ENCODE results near the gene CAPS2.
"Not testable (repeated sequence)": the region's sequence is repeated elsewhere in the genome, so short reads cannot be mapped to it uniquely, and the experiment has no call there.

Gene CAPS2

DNA sequence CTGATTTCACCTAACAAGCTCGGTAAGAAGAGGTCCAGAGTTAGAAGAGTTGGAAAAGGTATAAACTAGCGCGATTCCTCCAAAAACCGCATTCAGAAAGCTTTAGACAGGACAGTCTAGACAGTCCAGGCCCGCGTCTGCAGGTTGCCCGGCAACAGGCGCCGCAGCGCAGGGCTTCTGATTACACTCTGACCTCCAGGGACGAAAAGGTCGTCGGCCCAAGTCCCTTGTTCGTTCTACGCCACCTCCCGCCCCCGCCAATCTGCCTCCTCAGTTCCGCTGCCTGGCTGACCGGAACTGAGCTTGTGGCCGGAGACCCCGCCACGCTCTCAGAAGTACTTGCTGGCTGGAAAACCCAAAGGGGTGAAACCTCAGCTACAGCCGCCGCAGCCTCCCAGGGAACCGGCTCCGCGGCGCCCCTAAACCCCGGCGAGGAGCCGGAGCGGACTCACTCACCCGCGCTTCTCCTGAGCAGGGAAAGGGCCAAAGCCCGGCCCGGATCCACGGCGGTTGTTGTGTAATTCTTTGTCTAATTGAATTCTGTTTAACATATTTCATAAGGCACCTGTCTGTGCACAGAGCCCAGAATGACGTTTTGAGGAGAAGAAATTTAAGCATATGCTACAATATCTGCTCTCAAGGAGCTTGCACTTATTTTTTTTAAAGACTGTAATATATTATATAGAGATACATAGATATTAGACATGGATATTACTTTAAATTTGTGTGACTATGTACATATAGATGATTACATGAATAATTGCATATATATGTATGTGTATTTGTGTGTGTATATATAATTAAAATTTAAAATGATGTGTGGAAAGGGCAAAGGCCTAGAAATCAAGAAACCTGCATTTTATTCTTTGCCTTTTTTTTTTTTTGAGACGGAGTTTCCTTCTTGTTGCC is at the start of gene CAPS2:
TSS of gene CAPS2 (minus strand) at position 407 of the 909 bp plus-strand sequence. CDS start 3,826 bp downstream, outside the sequence.
- no peak for DNase-seq

GRCh38 chr12:75378354-75378753 is 48.2 kb upstream of the CAPS2 start:
- DNase-seq: no peak

DNA sequence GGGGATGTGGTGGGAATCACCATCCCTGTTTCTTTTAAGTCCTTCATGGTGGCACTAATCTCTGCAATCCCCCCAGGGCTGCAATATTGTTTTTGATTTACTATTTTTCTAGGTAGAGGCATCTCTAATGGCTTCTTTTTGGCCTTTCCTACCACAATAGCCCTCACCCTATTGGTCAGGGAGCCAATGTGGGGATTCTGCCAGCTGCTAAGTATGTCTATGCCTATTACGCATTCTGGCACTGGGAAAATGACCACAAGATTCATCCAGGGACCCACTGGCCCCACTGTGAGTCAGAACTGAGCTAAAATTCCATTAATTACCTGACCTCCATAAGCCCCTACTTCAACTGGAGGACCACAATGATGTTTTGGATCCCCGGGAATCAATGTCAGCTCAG is 44.8 kb upstream of the CAPS2 start:
- DNase-seq: no peak

- no peak for DNase-seq
Observed at GRCh38 chr12:75366629-75367028, 36.5 kb upstream of the CAPS2 start.

- DNase-seq: no peak
Observed at GRCh38 chr12:75364919-75365318, 34.8 kb upstream of the CAPS2 start.

DNA sequence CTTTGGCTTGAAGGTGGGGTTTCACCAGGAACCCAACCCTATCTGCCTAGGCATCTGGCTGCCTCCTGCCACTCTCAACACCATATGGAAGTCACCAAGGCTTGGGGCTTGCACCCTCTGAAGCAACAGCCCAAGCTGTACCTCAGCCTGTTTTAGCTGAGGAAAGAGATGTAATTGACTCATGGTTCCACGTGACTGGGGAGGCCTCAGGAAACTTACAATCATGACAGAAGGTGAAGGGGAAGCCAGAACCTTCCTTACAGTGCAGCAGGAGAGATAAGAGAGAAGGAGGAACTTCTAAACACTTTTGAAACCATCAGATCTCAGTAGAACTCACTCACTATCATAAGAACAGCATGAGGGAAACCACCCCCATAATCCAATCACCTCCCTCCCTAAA is 31.3 kb upstream of the CAPS2 start:
- no peak for DNase-seq

DNA sequence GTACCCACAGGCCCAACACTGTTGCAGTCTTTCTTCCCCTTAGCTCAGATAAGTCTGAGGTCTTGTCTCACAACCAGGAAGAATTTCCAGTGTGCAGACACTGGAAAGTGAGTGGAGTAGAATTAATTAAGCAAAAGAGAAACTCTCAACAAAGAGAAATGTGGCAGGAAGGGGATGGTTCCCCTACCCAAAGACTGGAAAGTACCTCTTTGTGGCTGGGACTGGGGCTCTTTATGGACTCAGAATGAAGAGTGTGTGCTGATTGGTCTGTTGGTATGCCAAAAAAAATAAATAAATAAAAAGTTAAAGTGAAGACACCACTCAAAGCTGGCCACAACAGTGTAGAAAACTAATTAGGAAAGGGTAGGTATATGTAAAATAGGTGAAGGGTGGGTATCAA is 30.8 kb upstream of the CAPS2 start:
- DNase-seq: no peak

DNA sequence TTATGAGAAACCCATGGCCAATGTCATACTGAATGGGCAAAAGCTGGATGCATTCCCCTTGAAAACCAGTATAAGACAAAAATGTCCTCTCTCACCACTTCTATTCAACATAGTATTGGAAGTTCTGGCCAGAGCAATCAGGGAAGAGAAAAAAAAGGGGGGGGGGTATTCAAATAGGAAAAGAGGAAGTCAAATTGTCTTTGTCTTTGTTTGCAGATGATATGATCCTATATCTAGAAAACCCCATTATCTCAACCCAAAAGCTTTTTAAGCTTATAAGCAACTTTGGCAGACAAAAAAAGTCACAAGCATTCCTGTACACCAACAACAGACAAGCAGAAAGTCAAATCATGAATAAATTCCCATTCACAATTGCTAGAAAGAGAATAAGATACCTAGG is 23.9 kb upstream of the CAPS2 start:
- DNase-seq: no peak

DNA sequence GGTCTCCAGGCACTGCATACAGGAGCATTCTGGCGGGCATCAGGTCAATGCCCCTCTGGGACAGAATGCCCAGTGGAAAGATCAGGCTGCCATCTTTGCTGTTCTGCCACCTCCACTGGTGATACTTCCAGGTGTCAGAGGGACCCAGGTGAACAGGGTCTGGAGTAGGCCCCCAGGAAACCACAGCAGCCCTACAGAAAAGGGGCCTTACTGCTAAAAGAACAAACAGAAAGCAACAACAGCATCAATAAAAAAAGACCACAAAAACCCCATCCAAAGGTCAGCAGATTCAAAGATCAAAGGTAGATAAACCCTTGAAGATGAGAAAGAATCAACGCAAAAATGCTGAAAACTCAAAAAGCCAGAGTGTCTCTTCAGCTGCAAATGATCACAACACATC is 20.3 kb upstream of the CAPS2 start:
- DNase-seq: no peak

GRCh38 chr12:75349946-75350345 is 19.8 kb upstream of the CAPS2 start:
- DNase-seq: no peak

DNA sequence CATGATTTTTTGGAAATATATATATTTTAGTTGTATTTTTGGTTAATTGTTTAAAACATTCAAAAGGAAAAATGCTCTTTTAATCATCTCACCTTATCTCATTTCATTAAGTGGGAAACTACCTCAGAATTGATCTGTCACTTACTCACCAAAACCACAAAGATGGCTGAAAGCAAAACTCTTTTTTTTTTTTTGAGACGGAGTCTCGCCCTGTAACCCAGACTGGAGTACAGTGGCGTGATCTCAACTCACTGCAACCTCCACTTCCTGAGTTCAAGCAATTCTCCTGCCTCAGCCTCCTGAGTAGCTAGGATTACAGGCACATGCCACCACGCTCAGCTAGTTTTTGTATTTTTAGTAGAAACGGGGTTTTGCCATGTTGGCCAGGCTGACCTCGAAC is 16.1 kb upstream of the CAPS2 start:
- not testable (repeated sequence) for DNase-seq

GRCh38 chr12:75345531-75345930 is 15.4 kb upstream of the CAPS2 start:
- DNase-seq: no peak

DNA sequence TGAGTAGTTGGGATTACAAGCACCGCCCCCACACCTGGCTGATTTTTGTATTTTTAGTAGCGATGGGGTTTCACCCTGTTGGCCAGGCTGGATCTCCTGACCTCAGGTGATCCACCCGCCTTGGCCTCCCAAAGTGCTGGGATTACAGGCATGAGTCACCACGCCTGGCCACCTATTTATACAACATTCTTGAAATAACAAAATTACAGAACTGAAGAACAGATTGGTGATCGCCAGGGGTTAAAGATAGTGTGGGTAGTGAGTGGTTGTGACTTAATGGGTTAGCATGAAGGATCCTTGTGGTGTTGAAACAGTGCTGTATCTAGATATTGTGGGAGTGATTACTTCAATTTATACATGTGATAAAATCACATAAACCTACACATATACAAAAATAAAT is 11.7 kb upstream of the CAPS2 start:
- no peak for DNase-seq

DNA sequence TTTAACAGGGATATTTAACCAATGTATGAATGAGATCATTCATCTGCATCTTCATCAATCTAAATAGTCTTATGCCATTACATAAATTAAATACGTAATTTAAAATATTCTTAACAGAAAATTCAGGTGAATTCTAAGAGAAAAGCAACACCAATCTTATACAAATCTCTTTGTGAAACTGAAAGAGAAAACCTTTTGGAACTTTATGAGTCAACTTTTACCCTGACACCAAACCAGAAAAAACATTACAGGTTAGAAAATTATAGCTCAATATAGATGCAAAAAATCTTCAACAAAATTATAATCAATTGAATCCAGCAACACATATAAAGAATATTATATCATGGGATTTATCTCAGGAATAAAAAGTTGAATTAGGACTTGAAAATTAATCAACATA is 7.8 kb upstream of the CAPS2 start:
- DNase-seq: no peak

DNA sequence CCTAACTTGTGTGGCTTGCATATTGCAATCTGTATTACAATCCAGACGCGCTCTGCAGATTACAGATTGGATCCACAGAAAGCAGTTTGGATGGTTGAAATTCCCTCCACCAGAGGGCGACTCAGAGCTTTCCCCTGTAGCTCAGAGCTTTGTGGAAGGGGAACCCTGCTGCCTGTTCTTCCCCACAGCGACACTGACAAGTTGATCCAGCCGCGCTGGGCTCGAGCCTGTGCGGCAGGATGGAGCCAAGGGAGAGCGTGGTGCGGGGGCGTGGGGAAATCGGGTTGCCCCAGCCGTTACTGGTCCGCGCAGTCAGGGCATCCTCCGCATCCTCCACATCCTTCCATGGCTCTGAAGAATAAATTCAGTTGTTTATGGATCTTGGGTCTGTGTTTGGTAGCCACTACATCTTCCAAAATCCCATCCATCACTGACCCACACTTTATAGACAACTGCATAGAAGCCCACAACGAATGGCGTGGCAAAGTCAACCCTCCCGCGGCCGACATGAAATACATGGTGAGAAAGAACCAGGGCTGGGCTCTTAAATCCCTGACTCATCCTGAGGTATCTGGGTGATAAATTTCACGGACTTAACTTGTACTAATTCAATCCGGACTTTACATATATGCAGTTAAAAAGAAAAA is 4.4 kb upstream of the CAPS2 start, which contains the start of gene GLIPR1L1:
TSS of gene GLIPR1L1 (plus strand) at position 287 of the 647 bp plus-strand sequence. CDS start at position 346, 59 bp downstream.
- no peak for DNase-seq

- no peak for DNase-seq
Observed at GRCh38 chr12:75327642-75328041, 2.5 kb downstream of the CAPS2 start.

DNA sequence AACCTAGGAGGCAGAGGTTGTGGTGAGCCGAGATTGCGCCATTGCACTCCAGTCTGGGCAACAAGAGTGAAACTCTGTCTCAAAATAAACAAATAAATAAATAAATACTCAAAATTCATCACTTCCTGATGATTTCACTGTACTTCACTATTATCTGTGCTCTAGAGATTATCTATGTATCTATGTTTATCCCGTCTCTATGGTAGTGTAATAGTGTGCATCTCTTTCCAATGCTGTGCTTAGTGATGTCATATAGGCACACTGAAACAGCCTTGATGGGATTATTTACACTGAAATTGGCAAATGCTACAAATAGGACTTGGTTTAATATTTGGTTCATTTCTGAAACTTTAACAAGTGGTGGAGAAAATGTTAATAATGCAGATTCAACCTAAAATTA is 6.5 kb downstream of the CAPS2 start:
- no peak for DNase-seq

DNA sequence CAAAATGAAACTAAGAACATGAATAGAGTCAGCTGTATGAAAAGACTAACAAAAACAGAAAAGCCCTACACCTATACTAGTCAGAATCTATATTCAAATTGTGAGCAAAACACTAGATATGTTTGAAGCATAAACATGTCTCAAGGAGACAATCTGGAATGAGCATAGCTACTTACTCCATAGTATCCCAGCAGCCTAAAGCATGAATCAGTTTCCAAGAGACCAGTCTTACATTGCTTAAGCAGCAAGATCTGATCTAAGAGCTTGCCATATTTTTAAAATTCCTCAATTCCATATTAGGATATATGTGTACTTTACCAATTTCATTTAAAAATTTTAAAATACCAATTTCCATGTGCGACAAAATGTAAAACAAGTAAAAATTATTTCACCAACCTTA is 7.7 kb downstream of the CAPS2 start:
- DNase-seq: no peak

DNA sequence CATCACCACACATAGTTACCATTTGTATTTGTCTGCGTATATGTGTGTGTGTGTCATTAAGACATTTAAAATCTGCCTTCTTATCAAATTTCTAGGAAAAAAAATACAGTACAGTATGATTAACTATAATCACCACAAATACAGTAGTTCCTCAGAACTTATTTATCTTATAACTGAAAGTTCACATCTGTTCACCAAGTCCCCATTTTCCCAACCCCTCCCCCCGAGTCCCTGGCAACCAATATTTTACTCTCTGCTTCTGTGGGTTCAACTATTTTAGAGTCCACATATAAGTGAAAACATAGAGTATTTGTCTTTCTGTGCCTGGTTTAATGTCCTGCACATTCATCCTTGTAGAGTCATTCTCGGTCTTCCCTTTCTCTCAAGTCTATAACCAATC is 12.3 kb downstream of the CAPS2 start:
- DNase-seq: no peak

DNA sequence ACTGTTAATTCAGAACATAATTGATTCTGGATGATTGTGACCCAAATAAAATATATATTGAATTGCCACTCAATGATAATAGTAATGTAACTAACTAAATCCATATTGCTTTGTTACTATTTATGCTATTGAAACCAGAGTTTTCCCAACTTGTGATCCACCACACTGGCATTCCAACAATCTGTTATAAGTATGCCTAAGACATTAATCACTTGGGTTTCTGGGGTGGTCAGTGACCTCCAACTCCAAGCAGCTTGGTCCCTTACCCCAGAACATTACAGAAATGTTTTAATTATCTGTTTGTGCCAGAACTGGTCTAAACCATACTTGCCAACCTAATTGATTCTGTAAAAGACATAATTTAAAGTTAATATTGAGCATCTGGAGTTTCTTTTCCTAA is 14.6 kb downstream of the CAPS2 start:
- no peak for DNase-seq

GRCh38 chr12:75311369-75311768 is 18.8 kb downstream of the CAPS2 start:
- no peak for DNase-seq

DNA sequence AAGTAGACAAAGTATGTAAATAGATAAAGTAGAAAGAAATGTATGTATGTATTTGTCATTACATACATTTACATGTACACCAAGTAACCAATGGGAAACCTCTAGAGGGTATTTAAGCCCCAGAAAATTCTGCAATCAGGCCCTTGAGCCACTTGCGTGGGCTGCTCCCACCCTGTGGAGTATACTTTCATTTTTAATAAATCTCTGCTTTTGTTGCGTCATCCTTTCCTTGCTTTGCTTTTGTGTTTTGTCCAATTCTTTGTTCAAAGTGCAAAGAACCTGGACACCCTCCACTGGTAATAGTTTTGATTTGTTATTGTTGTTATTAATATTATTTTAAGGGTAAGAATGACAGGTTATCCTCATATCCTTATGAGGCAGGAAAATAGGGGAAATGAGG is 21.8 kb downstream of the CAPS2 start:
- no peak for DNase-seq

- no peak for DNase-seq
Observed at GRCh38 chr12:75305412-75306332, 24.5 kb downstream of the CAPS2 start.

Data from cortex of kidney (tissue), 1 donor.